ENCODE data around the gene UTF1.

Gene UTF1

GRCh38 chr10:133280391-133281059 is 50.5 kb downstream of the UTF1 start:
- no peak for DNase-seq

DNA sequence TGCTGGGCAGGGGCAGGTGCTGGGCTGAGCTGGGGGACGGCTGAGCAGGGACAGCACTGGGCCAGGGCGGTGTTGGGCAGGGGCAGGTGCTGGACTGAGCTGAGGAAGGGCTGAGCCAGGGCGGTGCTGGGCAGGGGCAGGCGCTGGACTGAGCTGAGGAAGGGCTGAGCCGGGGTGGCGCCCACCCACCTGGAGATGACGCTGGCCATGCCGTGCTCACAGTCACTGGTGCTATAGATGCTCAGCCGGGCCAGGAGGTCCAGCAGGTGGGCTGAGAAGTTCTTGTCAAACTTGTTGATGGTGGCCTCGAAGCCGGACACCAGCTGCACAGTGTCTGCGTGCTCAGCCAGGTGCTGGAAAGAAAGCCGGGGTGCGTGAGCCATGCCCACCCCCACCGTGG is 51.1 kb downstream of the UTF1 start:
- DNase-seq: no peak
